GM06990 (cell line): Measurements from ENCODE around the gene LIPC.

Experiments used
- DNase-seq: peaks from one replicate; pipeline ENCODE4 v3.0.0-alpha.2; 2011; ENCODE audit not compliant: insufficient read length; ENCODE audit errors: extremely low read depth
- H3K27me3 ChIP-seq: replicated peaks from 2 replicates; pipeline ENCODE4 v1.6.0; 2011; ENCODE audit warnings: low read length; ENCODE audit not compliant: control insufficient read depth, insufficient read depth
- H3K36me3 ChIP-seq: 2 replicates; pipeline ENCODE4 v1.5.1; 2011; ENCODE audit warnings: low read length; ENCODE audit not compliant: control insufficient read depth, insufficient read depth
- H3K4me3 ChIP-seq: replicated peaks from 2 replicates; pipeline ENCODE4 v1.5.1; 2011; ENCODE audit warnings: low read depth, mild to moderate bottlenecking, control low read depth, low read length
- CTCF ChIP-seq: IDR thresholded peaks from 2 replicates; pipeline ENCODE4 v1.5.1; 2011; ENCODE audit warnings: low read length, control low read depth, mild to moderate bottlenecking, inconsistent platforms; ENCODE audit not compliant: insufficient read depth, poor library complexity, severe bottlenecking

Gene LIPC

GRCh38 chr15:58415636-58416035 is 16.2 kb upstream of the LIPC start:
- H3K27me3 ChIP-seq, result no peaks in the 10 kb centered on the region
- TF ChIP-seq CTCF, result no peak
- H3K36me3 ChIP-seq, result no peaks in the 10 kb centered on the region
- no peak overlapping the region for H3K4me3 ChIP-seq
- no peak for DNase-seq

GRCh38 chr15:58416963-58417362 is 14.8 kb upstream of the LIPC start:
- TF ChIP-seq CTCF, result no peak
- H3K36me3 ChIP-seq, result no peaks in the 10 kb centered on the region
- DNase-seq, result no peak
- H3K4me3 ChIP-seq, result no peak overlapping the region
- no peaks in the 10 kb centered on the region for H3K27me3 ChIP-seq

- Histone ChIP-seq H3K27me3 (no peaks in the 10 kb centered on the region), H3K4me3 (no peak overlapping the region), H3K36me3 (no peaks in the 10 kb centered on the region)
- DNase-seq, result no peak
- TF ChIP-seq CTCF, result no peak
Measured at GRCh38 chr15:58418135-58418534, 13.7 kb upstream of the LIPC start.

GRCh38 chr15:58419803-58420524 is 11.8 kb upstream of the LIPC start:
- Histone ChIP-seq H3K4me3 (no peak overlapping the region), H3K27me3 (no peaks in the 10 kb centered on the region), H3K36me3 (no peaks in the 10 kb centered on the region)
- no peak for TF ChIP-seq CTCF
- DNase-seq, result no peak

GRCh38 chr15:58420579-58421043 is 11.2 kb upstream of the LIPC start:
- Histone ChIP-seq H3K27me3 (no peaks in the 10 kb centered on the region), H3K4me3 (no peak overlapping the region; the same call in 1 of the 2 replicates), H3K36me3 (no peaks in the 10 kb centered on the region)
- no peak for TF ChIP-seq CTCF
- DNase-seq, result peak; percentile 52

- no peak for TF ChIP-seq CTCF
- Histone ChIP-seq H3K27me3 (no peaks in the 10 kb centered on the region), H3K4me3 (no peak overlapping the region), H3K36me3 (no peaks in the 10 kb centered on the region)
- no peak for DNase-seq
Measured at GRCh38 chr15:58423205-58423604, 8.6 kb upstream of the LIPC start.
